HUDEP-2 (cell line): ENCODE measurements around the gene PLD4.

Experiments
- DNase-seq, 76 experiments: peaks; one replicate each; lab custom pipeline; 2025; ENCODE audit not compliant: unreplicated experiment in 76 of 76; lab: John Stamatoyannopoulos, UW

Gene PLD4

DNA sequence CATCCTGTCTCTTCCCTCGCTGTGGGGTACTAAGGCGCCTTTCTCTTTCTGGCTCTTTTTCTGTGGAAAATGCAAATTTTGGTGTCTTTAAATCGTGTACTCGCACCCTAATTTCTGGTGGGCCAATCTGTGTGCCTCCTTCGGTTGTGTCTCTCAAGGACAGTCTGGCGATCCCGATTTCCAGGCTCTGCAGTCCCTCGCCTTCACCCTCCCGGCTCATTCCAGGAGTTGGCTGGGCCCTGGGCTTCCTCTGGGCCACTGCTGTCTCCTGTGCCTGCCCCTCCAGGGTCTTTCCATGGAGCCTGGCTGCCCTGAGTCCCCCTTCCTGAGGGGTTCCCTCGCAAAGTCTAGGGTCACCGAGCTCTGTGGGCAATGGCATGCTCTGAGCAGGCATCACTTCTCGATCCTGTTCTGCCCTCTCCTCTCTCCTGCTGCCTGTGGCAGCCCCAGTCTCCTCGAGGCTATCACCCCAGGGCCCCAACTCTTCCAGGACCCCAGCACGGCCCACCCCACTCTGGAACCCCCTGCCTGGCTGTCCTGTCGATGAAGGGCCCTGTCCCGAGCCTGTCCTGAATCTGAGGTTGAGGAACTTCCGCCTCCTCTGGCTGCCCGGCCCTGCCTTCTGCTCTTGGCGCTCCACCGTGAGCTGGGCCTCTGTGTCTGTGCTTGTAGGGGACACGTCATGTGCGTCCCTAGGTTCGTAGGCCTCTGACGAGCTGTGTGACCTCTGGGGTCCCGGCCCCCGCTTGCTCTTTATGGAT, 29.4 kb downstream of the PLD4 start:
- DNase-seq: no peak

DNA sequence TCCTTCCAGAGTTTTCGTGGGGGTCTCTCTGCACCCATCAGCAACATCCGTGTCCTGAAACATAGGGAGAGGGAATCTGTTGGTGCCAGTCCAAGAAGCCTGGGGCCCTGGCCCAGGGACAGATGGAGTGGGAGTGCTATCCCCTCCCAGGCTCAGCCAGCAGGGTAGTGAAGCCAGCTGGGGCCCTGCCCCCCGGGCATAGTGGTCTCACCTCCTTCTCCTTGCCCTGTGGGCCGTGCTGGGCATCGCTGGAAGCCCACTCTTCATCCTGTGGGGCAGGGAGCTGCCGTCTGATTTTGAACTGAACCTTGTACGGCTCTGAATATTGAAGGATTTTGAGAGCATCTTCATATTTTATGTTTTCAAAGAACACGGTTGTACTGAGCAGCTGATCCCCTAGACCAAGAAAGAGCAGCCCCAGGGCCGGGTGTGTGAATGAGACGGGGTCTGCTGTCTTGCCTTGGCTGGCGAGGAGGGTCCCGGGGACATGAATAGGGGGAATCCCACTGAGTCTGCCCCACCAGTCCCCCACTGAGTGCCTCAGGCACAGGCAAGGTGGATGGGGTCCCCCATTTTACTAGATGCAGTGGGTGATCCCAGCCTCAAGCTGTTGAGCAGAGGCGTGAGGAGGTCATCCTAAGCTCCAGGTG, 30.2 kb downstream of the PLD4 start:
- DNase-seq: no peak

DNA sequence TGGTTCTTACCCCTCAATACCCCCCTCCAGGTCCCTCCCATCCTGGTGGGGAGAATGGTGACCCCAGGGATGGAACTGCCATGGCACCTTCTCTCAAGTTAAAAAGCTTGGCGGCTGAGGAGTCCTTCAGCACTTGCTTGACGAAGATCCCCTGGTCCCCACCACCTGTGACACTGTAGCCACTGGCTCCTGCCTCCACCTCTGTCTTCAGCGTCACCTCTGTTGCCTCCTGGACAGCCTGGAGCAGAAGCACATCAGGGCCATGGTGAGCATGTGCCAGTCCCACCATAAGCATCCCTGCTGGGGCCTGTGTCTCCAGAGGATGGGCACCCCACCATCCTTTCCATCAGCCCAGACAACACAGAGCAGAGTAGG, 30.7 kb downstream of the PLD4 start:
- DNase-seq: no peak

DNA sequence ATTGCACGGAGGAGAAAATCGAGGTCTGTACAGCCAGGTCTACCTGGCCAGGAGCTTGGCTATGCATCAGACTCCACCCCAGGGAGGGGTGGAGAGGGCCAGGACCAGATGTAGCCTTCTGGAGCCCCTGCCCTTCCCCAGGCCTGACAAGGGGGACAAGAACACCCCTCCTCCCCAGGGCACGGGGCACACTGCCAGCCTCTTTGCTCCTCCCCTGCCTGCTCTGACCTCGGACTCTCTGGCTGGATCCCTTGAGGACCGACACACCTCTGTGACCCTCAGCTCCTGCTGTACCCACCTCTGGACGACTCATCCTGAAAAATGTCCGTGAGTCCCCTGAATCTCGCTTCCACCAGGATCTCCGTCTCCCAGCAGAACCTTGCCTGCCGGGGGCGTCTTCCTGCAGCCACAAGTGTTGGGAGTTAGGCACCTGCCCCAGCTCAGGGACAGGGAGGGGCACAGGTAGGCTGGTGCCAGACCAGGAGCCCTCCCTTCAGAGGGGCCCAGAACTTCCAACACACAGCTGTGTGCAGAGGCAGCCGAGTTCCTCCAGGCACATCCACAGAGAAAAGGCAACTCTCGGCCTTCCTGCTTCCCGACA, 31.7 kb downstream of the PLD4 start:
- DNase-seq: no peak

DNA sequence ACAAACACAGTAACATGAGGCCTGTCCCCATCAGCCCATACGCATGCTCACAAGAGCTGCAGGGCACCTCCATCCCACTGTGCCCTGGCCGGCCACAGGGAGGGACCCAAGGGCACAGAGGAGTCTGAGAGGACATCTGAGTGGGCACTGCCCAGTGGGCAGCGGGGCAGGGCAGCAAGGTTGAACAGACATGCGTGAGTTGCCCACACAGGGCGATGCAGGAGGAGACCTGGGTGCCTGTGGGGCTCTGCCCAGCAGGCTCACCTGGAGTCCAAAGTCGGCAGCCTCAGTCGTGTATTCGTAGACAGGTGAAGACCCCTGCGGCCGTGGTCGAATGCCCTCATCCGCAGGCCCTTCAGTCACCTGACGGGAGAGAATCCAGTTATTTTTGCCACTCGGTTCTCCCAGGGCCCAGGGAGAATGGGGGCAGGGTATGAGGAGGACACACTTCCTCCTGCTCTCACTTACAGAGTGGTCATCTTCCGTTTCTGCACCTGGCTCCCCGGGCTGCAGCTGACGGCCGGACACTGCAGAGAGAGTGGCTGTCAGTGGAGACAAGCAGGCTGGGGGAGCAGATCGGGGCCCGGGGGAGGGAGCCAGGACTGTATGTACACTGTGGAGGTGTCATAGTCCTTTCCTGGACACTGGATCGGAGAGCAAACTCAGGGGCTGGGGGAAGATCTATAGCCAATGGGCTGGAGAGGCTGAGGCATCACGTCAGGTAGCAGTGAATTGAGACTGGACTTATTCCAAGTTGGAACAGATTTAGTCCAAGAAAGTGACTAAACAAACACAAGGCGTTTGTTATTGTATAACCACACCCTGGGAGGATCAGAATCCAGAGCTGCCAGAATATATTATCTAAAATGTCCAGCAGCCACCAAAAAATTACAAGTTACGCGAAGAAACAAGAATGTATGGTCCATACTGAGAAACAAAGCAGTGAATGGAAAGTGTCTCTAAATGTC, 32.8 kb downstream of the PLD4 start:
- no peak for DNase-seq

DNA sequence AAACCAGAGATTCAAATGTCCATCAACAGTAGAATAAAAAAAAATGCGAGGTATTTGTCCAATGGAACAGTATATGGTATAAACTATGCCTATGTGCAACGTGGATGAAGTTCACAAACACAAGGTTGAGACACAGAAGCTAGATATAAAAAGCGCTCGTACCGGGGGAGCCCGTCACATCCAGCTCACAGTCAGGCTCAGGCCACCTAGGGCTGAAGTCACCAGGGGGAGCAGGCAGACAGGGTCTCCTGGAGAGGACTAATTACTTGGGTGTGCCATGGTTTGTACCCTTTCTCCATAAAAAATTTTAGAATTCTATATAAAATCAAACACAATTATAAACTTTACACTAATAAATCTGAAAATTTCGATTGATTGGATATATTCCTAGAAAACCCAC, 39.9 kb downstream of the PLD4 start:
- DNase-seq: no peak

DNA sequence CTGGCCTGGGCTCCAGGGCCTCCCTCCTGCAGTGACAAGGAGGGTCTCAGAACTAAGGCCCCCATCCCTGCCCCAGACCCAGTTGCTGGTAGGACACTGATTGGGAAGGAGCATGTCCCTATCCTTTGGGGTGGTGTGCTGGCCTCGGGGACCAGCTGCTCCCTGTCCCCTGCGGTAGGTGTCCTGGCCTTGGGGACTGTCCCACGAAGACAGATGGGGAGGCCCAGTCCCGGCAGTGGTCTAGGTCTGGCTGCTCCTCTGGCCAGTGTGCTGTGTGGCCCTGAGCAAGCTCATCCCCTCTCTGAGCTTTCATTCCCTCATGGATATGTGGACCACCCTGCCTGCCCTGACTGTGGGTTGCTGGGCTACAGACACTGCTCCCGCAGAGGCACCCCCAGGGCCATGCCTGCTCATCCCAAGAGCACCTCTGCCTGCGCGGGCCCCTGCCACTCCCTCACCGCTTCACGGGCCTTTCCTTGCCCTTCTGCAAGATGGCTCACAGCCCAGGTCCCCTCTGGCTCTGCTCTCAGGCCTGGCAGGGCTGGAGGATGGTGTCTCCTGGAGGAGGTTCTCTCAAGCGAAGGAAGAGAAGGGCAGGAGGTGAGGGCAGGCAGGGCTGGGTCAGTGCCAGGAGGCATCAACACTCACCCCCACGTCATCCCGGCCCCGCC, 41.0 kb downstream of the PLD4 start:
- no peak for DNase-seq

DNA sequence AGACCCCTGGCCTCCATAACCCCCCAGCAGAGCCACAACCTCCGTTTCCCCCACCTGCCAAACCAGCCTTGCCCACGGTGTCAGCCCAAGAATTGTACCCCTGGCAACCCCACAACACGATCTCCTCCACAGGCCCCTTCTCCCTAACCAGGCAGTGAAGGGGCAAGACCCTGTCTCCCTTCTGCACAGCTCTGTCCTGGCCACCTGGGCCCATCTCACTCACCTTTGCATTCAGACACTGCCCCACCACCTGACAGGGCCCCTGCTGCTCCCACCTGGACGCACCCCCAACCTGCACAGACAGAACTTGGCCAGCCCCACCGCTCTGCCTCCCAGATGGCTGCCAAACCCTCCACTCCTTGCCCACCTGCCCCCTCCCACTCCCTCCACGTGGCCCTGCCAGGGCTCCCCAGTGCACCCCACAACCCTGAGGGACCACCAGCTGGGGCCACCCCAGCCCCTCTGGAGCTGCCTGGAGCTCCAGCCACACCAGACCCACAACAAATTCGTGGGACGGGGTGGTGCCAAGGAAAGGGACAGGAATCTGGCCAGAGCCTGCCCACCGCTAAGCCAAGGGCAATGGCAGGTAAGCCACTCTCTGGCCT, 41.7 kb downstream of the PLD4 start:
- DNase-seq: no peak

DNA sequence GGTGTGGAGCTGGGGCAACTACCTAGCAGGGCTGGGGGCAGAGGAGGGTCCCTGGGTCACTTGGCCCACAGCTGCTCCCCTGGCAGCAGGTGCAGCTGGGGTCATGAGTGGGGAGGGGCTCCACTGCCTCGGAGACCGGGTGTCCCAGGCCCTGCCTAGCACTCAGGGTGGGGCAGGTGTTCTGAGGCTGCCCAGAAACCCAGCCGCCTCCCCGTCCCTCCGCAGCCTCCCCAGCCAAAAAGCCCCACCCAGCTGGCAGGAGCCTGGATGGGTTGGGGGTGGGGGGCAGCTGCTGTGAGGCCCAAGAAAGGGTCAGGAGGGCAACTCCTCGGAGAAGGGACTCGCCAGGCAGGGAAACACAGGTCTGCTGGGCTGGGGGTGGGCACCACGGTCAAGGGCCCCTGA, 42.3 kb downstream of the PLD4 start:
- peak in 23 of 76 experiments; percentile 8 to 62 (median 39) for DNase-seq

DNA sequence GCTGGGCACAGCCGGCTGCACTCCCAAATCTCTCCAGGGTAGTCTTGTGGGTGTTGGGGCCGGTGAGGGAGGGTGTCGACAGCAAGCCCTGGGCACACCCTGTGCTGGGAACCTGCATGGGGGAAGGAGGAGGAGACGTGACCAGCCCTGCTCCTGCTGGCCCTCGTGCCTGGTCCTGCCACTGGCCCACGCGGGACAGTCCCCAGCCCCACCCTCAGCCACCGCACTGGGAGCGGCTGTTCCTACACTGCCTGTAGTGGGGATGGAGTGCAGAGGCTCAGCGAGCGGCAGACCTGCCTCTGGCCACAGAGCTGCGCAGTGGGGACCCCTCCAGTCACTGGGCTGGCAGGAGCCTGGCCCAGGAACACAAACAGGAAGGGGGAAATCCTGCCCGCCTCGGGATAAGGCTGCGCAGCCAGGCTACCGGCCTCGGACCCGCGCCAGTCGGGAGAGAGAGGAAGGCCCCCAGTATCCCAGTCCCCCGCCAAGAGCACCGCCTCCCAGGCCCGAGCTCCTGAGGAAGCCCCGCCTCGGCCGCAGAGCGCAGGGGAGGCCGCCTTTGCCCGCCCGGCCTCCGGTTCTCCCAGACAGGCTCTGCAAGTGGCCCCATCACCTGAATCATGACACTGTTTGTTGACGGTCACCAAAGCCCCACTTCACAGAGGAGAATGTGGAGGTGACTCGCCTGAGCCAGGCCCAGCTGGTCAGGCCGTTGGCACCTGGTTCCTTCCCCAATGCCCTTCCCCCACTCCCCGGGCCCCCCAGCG, 42.9 kb downstream of the PLD4 start:
- DNase-seq: peak in 53 of 76 experiments; percentile 7 to 63 (median 41)

DNA sequence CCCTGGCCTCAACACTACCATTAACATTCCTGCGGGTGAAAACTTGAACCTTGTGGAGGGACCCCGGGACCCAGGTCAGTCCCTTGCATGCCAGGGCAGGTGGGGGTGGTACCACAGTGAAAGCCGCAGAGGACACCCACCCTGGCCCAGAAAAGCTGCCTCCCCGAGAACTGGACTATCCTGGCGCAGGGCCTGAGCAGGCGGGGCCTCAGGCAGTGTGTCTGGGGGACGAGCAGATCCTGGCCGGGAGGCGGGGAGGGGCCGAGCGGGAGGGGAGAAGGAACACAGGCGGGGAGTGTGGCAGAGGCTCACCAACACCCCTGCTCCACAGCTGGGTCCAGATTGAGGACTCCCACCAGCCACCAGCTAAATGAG, 43.5 kb downstream of the PLD4 start:
- DNase-seq: peak in 62 of 76 experiments; percentile 1 to 76 (median 48)

DNA sequence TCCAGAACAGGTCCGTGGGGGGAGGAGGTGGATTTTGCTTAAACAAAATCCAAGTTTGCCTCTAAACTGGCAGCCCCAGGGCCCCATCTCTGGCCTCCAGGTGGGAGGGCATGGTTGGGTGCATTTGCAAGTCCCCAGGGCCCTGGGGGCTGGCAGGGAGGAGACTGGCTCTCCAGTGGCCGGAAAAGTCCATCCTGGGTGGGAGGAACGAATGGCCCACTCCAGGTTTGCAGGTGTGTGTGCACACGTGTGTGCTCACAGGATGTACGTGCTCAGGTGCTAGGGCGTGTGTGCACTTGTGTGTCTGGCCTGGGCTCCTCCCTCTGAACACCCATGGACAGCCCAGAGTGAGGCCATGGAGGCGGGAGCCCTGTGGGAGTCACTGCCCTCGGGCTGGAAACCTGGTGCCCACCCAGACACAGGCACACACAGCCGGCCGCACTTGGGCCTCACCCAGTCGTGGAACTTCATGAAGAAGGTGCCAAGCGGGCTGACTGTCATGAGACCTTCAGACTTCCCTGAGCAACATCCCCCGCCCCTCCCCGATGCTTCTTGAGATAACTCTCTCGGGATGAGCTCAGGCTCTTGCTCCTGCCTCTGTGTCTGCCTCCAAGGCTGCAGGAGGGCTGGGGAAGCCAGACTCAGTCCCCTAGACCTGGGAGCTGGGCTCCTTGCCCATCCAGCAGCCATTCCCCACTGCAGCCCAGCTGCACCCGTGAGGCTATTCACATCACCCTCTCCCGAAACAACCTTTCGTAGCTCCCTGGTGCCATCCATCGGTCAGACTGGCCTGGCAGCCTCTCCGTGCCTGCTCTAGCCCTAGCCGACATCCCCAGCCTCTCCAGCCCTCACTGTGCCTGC, 44.1 kb downstream of the PLD4 start:
- peak in 62 of 76 experiments; percentile 4 to 75 (median 48) for DNase-seq

DNA sequence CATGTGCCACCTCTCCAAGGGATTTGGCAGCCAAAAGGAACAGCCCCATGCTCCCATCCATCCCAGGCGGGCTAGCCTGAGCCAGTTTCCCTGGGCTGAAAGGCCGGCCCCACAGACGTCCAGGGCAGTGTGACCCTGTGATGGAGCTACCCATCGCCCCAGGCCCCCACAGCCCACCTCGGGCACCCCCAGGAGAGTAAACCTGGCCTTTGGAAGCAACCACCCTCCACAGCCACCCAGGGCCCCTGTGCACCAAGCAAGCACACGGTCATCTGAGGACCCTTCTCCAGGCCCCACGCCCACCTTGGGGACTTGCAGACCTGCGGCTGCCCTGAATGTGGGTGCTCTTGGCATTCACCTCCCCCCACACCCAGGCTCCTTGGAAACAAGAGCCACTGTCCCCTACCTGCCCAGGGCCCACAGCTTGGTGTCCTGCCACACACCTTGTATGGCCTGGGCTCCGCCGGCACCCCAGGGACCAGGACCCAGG, 45.1 kb downstream of the PLD4 start:
- no peak for DNase-seq

DNA sequence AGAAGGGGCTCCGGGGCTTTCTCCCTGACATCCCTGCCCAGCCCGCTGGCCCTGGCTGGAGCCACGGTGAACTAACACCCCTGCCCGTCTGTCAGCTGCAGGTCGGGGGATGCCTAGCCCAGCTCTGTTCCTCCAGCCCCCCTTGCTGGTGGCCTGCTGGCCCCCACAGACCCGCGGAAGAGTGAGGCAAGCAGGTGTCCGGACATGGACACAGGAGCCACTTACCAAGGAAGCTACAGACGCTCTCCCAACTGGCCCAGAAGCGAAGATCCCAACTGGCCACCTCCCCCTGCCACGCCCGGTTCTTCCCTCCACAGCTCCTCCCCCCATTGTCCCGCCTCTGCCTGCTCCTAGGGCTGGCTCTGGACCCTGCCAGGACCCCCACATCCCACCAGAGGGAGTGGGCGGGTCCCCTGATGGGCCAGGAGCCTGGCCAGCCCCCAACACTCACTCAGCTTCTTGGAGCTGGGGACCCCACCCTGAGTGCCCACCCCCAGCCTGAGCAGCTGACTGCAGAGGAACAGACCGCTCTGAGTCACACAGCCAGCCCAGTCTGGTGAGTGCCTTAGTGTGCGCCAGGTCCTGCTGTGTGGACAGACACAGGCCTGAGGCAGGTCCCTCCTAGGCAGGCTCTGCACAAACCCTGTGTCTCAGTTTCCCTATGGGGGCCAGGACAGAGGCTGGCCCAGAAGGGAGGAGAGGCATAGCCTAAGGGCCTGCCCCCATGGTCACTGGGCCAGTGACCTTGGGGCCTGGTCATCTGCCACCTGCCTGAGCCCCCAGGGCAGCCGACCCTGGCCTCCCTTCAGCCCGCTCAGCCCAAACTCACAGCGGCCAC, 45.8 kb downstream of the PLD4 start:
- peak in 66 of 76 experiments; percentile 6 to 80 (median 60) for DNase-seq

DNA sequence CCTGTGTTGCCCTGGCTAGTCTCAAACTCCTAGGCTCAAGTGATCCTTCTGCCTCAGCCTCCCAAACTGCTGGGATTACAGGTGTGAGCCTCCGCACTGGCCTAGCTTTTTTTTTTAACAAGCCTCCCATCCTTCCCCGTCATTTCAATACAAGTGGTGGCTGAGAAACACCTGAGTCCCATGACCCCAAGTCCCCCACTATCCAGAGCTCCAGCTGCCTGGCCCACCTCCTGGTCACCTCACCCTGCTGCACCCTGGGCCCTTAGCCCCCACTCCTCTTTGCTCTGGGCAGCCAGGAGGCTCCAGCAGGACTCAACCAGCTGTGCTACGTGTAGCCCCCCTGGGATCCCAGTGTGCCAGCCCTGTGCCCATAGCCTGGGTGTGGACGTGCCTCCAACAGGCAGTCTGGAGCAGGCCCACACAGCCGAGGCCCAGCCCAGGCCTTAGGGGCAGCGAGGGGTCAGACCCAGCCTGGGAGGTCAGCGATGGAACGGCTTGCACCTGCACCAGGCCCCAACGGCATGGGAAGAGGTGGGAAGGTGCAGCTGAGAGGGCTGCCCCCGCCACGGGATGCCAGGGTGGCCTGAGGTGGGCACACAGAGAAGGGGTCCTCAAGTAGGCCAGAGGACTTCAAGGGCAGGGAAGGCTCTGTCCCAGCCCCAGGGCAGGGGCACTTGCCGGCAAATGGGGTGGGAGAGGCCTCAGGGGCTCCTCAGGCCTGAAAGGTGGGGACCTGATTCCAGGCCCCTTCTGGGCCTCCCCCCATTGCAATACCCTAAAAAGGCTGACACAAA, 47.0 kb downstream of the PLD4 start:
- no peak for DNase-seq
